D721Med (cell line): ENCODE results near the gene WIPF3.

Experiments
- DNase-seq: peaks from one replicate; pipeline ENCODE4 v3.0.0; 2011; ENCODE audit warnings: low spot score; ENCODE audit not compliant: insufficient read length
- FAIRE-seq: peaks from 2 replicates; lab custom pipeline; 2011; peaks lifted over from hg19 to GRCh38; lab: Jason Lieb, UNC
- TF ChIP-seq, protein P1 (sequence below): IDR thresholded peaks from 2 replicates; pipeline ENCODE4 v1.5.1; 2012; ENCODE audit warnings: mild to moderate bottlenecking, control low read depth; ENCODE audit not compliant: insufficient read depth; ENCODE audit errors: missing control alignments

WIPF3 gene

DNA sequence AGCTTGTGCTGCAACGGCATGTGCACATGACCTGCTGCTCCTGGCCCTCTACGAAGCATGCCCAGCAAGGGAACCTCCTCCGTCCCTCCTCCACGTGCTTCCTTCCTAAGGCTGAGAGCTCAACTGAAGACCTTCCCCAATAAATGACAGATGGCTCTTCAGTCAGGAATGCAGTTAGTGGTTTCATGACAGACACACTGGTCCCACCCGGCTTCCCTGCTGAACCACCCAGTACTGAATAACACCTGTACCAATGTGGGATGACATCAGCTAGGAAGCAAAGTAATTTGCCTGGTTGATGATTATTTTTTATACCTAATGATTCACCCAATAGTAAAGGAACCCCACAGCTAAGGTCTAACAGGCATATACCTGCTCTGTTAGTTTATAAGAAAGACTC lies 114.2 kb downstream of the WIPF3 start:
- FAIRE-seq (no peak), DNase-seq (no peak)
- TF ChIP-seq, protein P1, sequence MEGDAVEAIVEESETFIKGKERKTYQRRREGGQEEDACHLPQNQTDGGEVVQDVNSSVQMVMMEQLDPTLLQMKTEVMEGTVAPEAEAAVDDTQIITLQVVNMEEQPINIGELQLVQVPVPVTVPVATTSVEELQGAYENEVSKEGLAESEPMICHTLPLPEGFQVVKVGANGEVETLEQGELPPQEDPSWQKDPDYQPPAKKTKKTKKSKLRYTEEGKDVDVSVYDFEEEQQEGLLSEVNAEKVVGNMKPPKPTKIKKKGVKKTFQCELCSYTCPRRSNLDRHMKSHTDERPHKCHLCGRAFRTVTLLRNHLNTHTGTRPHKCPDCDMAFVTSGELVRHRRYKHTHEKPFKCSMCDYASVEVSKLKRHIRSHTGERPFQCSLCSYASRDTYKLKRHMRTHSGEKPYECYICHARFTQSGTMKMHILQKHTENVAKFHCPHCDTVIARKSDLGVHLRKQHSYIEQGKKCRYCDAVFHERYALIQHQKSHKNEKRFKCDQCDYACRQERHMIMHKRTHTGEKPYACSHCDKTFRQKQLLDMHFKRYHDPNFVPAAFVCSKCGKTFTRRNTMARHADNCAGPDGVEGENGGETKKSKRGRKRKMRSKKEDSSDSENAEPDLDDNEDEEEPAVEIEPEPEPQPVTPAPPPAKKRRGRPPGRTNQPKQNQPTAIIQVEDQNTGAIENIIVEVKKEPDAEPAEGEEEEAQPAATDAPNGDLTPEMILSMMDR, result no peak

DNA sequence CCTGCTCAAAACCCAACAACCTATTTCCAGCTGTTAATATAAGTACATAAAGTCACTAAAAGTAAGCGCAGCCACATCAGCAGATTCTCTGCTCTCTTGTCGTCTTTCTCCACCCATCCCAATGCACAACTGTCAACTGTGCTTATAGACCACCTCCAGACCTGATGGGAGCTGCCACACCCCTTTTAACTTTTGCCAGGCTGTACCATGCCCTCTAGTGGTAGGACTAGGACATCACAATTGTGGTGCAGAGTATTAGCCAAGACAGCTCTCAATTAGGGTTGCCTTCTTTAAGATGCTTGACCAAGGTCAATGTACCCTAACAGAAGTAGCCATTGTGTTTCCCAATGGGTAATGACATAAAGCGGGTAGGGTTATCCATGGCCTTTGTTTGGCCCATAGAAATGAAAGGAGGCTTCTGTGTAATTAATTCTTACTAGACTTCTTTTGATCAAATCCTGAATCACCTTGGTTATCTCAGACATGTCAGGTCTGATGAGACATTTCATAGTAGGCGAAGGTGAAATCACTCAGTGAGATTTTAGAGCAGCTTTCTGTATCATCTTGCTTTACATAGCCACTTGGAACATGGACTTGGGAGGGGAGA lies 115.2 kb downstream of the WIPF3 start:
- DNase-seq (no peak), FAIRE-seq (peak; percentile 91)
- TF ChIP-seq, protein P1, result peak; percentile 95

DNA sequence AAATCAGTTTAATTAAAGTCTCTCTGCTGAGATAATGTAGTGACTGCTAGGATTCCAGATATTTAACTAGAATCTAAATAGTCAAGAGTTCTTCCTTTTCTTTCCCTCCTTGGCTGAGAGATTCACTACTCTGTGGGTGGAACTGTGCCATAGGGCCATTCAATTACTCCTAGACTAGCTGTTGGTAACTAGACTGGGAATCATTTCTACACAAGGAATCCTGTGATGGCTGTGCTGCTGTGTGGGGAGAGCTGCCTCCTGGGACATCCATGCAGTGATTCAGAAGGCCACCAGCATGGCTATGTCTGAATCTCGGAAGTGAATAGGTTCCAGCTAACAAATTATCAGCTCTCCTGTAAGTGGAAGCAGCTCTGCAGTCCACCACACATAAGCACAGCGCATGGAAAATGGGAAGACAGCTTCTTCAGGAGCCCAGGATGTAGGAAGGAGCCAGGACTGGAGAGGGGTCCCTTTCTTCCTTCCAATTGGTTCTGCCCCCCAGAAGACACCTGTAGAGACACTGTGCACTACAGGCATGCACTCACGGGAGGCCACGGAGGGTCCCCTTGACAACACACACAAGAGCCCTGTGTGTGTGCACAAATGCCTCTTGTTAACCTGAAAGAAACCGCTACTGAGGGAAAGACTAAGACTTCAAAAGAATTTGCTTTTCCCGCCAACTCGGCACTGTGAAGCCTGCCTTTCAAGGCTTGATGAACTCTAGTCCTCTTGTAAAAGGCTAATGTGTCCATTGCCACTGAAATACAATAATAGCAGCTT lies 116.8 kb downstream of the WIPF3 start:
- DNase-seq, result no peak
- TF ChIP-seq, protein P1, result no peak
- FAIRE-seq, result no peak

DNA sequence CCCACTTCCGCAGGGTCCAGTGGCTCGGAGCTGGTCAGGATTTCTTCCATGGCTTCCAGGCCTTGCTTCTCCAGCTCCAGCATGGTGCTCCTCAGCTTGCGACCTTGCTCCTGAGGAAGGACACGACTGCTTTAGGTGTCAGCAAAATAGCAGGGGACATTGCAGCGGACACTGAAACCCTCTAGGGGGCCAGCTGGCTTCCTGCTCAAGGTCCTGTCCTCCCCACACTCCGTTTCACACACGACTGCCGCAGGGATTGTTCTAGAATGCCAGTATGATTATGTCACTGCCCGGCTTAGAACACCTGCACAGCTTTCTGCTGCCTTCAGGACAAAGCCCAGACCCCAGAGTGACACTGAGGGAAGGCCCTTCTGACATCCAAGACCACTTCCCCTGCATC lies 117.7 kb downstream of the WIPF3 start:
- TF ChIP-seq, protein P1, result no peak
- DNase-seq, result no peak
- no peak for FAIRE-seq

DNA sequence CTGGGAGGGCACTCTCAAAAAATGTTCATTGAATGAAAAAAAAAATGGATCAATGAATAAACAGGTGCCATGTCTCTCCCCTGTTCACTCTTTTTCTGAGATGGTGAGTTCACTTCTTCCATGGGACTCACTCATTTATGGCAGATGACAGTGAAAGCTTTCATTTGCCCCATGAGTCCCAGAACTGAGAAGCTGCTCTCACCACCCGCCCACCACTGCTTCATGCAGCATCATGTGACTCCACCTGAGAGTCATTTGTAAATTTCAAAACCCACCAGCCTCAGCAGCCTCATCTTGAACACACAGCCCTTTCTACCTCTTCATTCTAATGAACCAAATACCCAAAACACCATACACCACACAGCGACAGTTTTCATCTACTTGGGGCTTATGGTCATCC lies 118.4 kb downstream of the WIPF3 start:
- no peak for FAIRE-seq
- TF ChIP-seq, protein P1, result no peak
- no peak for DNase-seq

DNA sequence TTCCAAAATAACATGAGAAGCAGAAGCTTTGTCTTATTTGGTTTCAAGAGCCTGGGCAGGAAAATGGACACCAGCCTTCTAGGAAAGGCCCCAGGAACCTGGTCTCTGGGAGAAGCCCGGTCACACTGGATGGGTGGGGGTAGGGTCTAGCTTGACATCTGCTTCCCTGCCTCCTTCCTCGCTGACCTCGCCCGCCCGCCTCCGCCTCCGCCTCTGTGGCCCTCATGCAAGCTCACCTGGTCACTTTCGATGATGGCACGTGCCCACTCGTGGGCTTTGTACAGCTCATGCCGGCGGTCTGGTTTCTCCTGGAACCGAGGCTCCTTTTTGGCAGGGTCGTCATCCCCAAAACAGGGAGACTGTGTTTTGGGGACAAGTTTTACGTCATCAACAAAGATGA lies 119.9 kb downstream of the WIPF3 start:
- DNase-seq (no peak), FAIRE-seq (no peak)
- TF ChIP-seq, protein P1, result no peak

DNA sequence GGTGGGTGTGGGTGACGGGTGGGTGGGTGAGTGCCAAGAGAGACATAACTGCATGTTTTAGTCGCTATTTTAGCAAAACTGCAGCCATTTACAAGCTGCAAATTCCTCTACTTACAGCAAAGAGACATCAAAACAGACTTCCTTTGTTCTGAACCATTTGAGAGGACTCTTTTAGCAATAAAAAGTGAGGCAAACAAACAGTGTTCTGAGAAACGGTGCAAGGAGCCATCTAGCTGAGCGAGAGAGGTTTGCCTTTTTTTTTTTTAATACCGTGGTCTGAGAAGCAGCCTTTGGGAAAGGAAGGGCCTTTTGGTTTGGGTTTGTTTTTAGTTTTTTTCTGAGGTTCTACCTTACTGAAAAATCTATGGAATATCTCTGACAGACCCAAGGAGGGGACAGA lies 120.4 kb downstream of the WIPF3 start:
- FAIRE-seq (no peak), DNase-seq (no peak)
- TF ChIP-seq, protein P1, result no peak
